Amniotic stem cell (primary cell): Measurements from ENCODE around the gene DACH2.

Experiments used
- DNase-seq: peaks from one replicate; lab custom pipeline; 2025; lab: John Stamatoyannopoulos, UW

Gene DACH2

GRCh38 chrX:86806786-86807185 lies 658.5 kb downstream of the DACH2 start:
- no peak for DNase-seq

GRCh38 chrX:86809651-86810050 lies 661.4 kb downstream of the DACH2 start:
- no peak for DNase-seq

DNA sequence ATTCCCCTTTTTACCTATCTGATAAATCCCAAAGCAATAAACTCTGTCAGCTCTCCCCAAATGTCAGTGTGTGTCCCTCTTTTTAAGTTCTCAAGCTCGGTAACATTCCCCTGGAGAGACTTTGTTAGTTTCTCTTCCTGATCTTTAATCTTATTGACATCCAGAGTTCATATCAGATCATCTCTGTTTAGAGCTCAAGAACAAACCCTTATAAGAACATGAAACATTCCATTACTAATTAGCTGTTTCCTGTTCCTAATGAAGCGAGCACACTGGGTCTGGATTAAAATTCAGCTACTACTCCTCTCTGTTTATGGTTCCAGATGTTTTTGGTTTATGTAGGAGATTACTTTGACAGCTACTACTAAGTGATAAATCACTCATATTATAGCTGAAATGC lies 681.5 kb downstream of the DACH2 start:
- DNase-seq: no peak

GRCh38 chrX:86830685-86831084 lies 682.4 kb downstream of the DACH2 start:
- no peak for DNase-seq

GRCh38 chrX:86845101-86845500 lies 696.9 kb downstream of the DACH2 start:
- no peak for DNase-seq
